ENCODE results near the gene TRIO. TPM values are rescaled to one million over a fixed set of nuclear protein-coding genes. Genes with fewer than 3 reads are reported as not detected.

TRIO gene
- total and polyA plus RNA-seq, 2 of the 8 experiments (the other 6 are each of a cell fraction or from before 2014, with no cell fraction given): 35.1 to 69.1 TPM

DNA sequence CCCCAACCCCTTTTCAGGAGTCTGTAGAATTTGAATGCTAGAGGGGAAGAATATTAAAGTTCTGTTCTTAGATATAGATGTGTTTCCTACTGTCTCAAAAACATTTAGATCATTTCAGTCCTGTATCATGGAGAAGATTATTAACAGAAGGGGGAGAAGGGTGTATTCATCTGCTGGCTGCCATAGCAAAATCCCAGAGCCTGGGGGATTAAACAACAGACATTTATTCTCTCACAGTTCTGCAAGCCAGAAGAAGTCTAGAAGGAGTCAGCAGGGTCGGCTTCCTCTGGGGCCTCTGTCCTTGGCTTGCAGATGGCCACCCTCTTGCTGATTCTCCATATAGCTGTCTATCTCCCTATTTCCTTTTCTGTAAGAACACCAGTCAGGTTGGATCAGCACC lies 288.4 kb downstream of the TRIO start:
- Histone ChIP-seq H3K36me3 (ENCODE audit: control insufficient read depth in 2 of 4, insufficient read depth in 4 of 4, low read length in 3 of 4) (peaks cover 0 to 3% (median 0%) of the 10 kb centered on the region in 4 experiments; a peak in 2 of 8 replicates), H3K23ac (ENCODE audit: insufficient read length) (no peak overlapping the region), H3K27ac (ENCODE audit: low read depth, low read length) (no peak overlapping the region), H2BK120ac (replicated peaks; ENCODE audit: low read depth, low read length) (no peak overlapping the region), H3K23me2 (ENCODE audit: low read depth, low read length) (no peaks in the 10 kb centered on the region), H3K4me2 (ENCODE audit: insufficient read depth in 1 of 2, low read depth in 2 of 2, low read length in 2 of 2) (no peak overlapping the region), H4K5ac (ENCODE audit: insufficient read length, low read depth, low read length) (no peak overlapping the region), H4K91ac (replicated peaks; ENCODE audit: insufficient read length, low read length) (no peak overlapping the region), H4K20me1 (replicated peaks in 1 of 2; ENCODE audit: control insufficient read depth in 1 of 2, insufficient read depth in 2 of 2, low read length in 2 of 2) (no peaks in the 10 kb centered on the region), H2AFZ (ENCODE audit: low read length) (no peak overlapping the region), H3K4me3 (ENCODE audit: extremely low read depth in 1 of 4, insufficient read depth in 2 of 4, low read depth in 3 of 4, low read length in 4 of 4) (no peak overlapping the region), H2BK15ac (ENCODE audit: low read length) (no peak overlapping the region), H3K18ac (ENCODE audit: extremely low read depth, low read length) (no peak overlapping the region), H2BK5ac (ENCODE audit: low read depth, low read length) (no peak overlapping the region), H3K4me1 (replicated peaks in 1 of 4; ENCODE audit: control insufficient read depth in 3 of 4, insufficient read depth in 4 of 4, low read length in 3 of 4) (peaks cover 0 to 3% (median 1%) of the 10 kb centered on the region in 4 experiments; a peak in 4 of 7 replicates), H3K27me3 (replicated peaks in 1 of 4; ENCODE audit: control insufficient read depth in 3 of 4, extremely low read depth in 1 of 4, insufficient read depth in 3 of 4, low read length in 3 of 4) (no peaks in the 10 kb centered on the region), H2BK12ac (ENCODE audit: low read depth, low read length) (no peak overlapping the region), H2AK5ac (ENCODE audit: low read depth, low read length) (no peak overlapping the region), H3K14ac (ENCODE audit: insufficient read length) (no peak overlapping the region), H3K9ac (replicated peaks in 1 of 4; ENCODE audit: extremely low read depth in 1 of 4, low read depth in 3 of 4, low read length in 3 of 4) (no peak overlapping the region), H3K4ac (replicated peaks; ENCODE audit: insufficient read length, low read depth, low read length) (no peak overlapping the region), H3K79me1 (ENCODE audit: low read depth, low read length) (no peaks in the 10 kb centered on the region), H3K9me3 (ENCODE audit: insufficient read depth in 2 of 2, low read depth in 1 of 2, low read length in 1 of 2) (no peaks in the 10 kb centered on the region), H3K79me2 (ENCODE audit: control insufficient read depth in 1 of 2, insufficient read depth in 2 of 2, low read length in 2 of 2) (no peaks in the 10 kb centered on the region), H2BK20ac (ENCODE audit: low read length) (no peak overlapping the region), H4K8ac (ENCODE audit: extremely low read depth, insufficient read depth, low read length) (no peak overlapping the region), H3K56ac (replicated peaks; ENCODE audit: insufficient read length, low read depth, low read length) (no peak overlapping the region)
- WGBS, 2 experiments (ENCODE audit: extremely low coverage in 1 of 2, insufficient coverage in 1 of 2, insufficient read length in 1 of 2, insufficient replicate concordance in 2 of 2, low coverage in 1 of 2, low lambda C conversion rate in 2 of 2, missing lambda C conversion rate in 1 of 2): 94% methylated on average over 1 of the region's 1 CpG; no CpG with 5 or more reads in 1 of the 2 experiments
- TF ChIP-seq SP2 (IDR thresholded peaks at IDR 0.05; ENCODE audit: low read length): no peak
- no peak for TF ChIP-seq CHD1 (IDR thresholded peaks at IDR 0.05; ENCODE audit: low read depth, low read length)
- no peak for TF ChIP-seq JUN (IDR thresholded peaks at IDR 0.05; ENCODE audit: low read depth, low read length)
- no peak for TF ChIP-seq TAF1 (IDR thresholded peaks at IDR 0.05; ENCODE audit: low read depth, low read length)
- ChIA-PET CTCF (ENCODE audit: partially characterized antibody) (interaction anchor here (0.7 kb wide), 1 partner anchor 34 kb away, joined by 3 read pairs; no protein-coding TSS in a partner anchor), POLR2A (ENCODE audit: partially characterized antibody) (no interaction called here)
- DNase-seq (ENCODE audit: low read depth in 1 of 2, low spot score in 2 of 2) (no peak), FAIRE-seq (no peak)
